ENCODE results near the gene JCHAIN.

DNA sequence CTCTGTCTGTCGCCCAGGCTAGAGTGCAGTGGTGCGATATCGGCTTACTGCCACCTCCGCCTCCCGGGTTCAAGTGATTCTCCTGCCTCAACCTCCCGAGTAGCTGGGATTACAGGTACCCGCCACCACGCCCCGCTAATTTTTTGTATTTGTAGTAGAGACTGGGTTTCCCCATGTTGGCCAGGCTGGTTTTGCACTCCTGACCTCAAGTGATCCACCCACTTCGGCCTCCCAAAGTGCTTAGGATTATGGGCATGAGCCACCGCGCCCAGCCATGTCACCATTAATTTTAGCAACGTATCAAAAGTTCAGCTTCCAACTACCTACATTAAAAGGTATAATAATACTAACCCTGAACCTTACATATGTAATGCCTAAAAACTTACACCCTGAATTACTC, 21.1 kb upstream of the JCHAIN start:
- TF ChIP-seq, protein P1, sequence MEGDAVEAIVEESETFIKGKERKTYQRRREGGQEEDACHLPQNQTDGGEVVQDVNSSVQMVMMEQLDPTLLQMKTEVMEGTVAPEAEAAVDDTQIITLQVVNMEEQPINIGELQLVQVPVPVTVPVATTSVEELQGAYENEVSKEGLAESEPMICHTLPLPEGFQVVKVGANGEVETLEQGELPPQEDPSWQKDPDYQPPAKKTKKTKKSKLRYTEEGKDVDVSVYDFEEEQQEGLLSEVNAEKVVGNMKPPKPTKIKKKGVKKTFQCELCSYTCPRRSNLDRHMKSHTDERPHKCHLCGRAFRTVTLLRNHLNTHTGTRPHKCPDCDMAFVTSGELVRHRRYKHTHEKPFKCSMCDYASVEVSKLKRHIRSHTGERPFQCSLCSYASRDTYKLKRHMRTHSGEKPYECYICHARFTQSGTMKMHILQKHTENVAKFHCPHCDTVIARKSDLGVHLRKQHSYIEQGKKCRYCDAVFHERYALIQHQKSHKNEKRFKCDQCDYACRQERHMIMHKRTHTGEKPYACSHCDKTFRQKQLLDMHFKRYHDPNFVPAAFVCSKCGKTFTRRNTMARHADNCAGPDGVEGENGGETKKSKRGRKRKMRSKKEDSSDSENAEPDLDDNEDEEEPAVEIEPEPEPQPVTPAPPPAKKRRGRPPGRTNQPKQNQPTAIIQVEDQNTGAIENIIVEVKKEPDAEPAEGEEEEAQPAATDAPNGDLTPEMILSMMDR (IDR thresholded peaks at IDR 0.05) = no peak
- TF ChIP-seq POLR2A (IDR thresholded peaks at IDR 0.05) = no peak

All from right lobe of liver (tissue), 4 donors.